Pons (tissue), 1 donor: ENCODE measurements around the gene BPIFA2.

Experiments used
- DNase-seq: peaks from one replicate; pipeline ENCODE4 v3.0.0-alpha.2; 2016; ENCODE audit warnings: low spot score

The BPIFA2 gene

GRCh38 chr20:33199026-33199425, 31.1 kb downstream of the BPIFA2 start:
- DNase-seq, result no peak

GRCh38 chr20:33202451-33202850, 34.5 kb downstream of the BPIFA2 start:
- DNase-seq, result no peak

GRCh38 chr20:33203444-33203843, 35.5 kb downstream of the BPIFA2 start:
- no peak for DNase-seq

- peak; percentile 35 for DNase-seq
Measured at GRCh38 chr20:33209789-33210188, 41.8 kb downstream of the BPIFA2 start.

- no peak for DNase-seq
Measured at GRCh38 chr20:33210371-33210770, 42.4 kb downstream of the BPIFA2 start.

- DNase-seq, result peak; percentile 36
Measured at GRCh38 chr20:33211817-33212424, 44.0 kb downstream of the BPIFA2 start.

- DNase-seq, result no peak
Measured at GRCh38 chr20:33217052-33217451, 49.1 kb downstream of the BPIFA2 start, which contains the start of gene BPIFA3. Gene BPIFA3, plus strand, starts transcription at chr20:33217352. Its CDS starts 185 bp downstream, at chr20:33217537.

GRCh38 chr20:33224399-33224798, 56.4 kb downstream of the BPIFA2 start:
- DNase-seq, result no peak

GRCh38 chr20:33229843-33230242, 61.9 kb downstream of the BPIFA2 start:
- no peak for DNase-seq
